AML-193 (cell line): ENCODE measurements around the gene ICOSLG.
"Not testable (repeated sequence)": the region's sequence is repeated elsewhere in the genome, so short reads cannot be mapped to it uniquely, and the experiment has no call there.

Source experiments
- DNase-seq, 2 experiments: peaks; one replicate each; lab custom pipeline; 2025; lab: John Stamatoyannopoulos, UW

Gene ICOSLG

GRCh38 chr21:44176127-44176526, 64.6 kb downstream of the ICOSLG start:
- DNase-seq: not testable (repeated sequence)

GRCh38 chr21:44175189-44175588, 65.6 kb downstream of the ICOSLG start:
- DNase-seq: not testable (repeated sequence)
